ENCODE results near the gene HCN2.

The HCN2 gene

GRCh38 chr19:571566-571974 lies 18.1 kb upstream of the HCN2 start:
- Histone ChIP-seq H4K20me1 (ENCODE audit: insufficient read depth, low read length) (no peaks in the 10 kb centered on the region), H3K79me2 (ENCODE audit: insufficient read depth, low read length) (peaks cover 32% of the 10 kb centered on the region), H3K36me3 (ENCODE audit: insufficient read depth, low read length) (no peaks in the 10 kb centered on the region; the same call in 1 of the 2 replicates), H3K27me3 (ENCODE audit: insufficient read depth, low read length) (no peaks in the 10 kb centered on the region), H3K4me1 (ENCODE audit: insufficient read depth, low read length, severe bottlenecking) (peaks cover 32% of the 10 kb centered on the region), H3K4me2 (ENCODE audit: low read length) (peak overlapping the region; percentile 94), H3K27ac (ENCODE audit: low read depth, low read length, poor library complexity, severe bottlenecking) (peak overlapping the region; percentile 100), H3K9ac (ENCODE audit: low read length) (peak overlapping the region; percentile 94), H2AFZ (ENCODE audit: low read length) (no peak overlapping the region), H3F3A (ENCODE audit: insufficient read depth, low read length) (peaks cover 7% of the 10 kb centered on the region; the same call in 1 of the 2 replicates), H3K4me3 (ENCODE audit: low read depth, low read length, poor library complexity, severe bottlenecking) (peak overlapping the region; percentile 79), H3K9me3 (ENCODE audit: low read length) (no peaks in the 10 kb centered on the region), H3K9me2 (ENCODE audit: low read depth, low read length) (no peaks in the 10 kb centered on the region)
- TF ChIP-seq CTCF (IDR thresholded peaks at IDR 0.05; ENCODE audit: low read length) (no peak), EZH2 (IDR thresholded peaks at IDR 0.05; ENCODE audit: borderline replicate concordance, low read length) (no peak)

GRCh38 chr19:572140-572742 lies 17.4 kb upstream of the HCN2 start, which contains the start of gene BSG:
TSS of gene BSG (plus strand) at chr19:572596. CDS start at chr19:572635, 39 bp downstream.
- Histone ChIP-seq H3K79me2 (ENCODE audit: insufficient read depth, low read length) (peaks cover 39% of the 10 kb centered on the region), H3K27ac (ENCODE audit: low read depth, low read length, poor library complexity, severe bottlenecking) (peak within 1 kb of the TSS; percentile 100), H3K36me3 (ENCODE audit: insufficient read depth, low read length) (no peaks in the 10 kb centered on the region; the same call in 1 of the 2 replicates), H2AFZ (ENCODE audit: low read length) (no peak within 1 kb of the TSS), H3K27me3 (ENCODE audit: insufficient read depth, low read length) (no peaks in the 10 kb centered on the region), H3K4me1 (ENCODE audit: insufficient read depth, low read length, severe bottlenecking) (peaks cover 32% of the 10 kb centered on the region), H3K9me3 (ENCODE audit: low read length) (no peaks in the 10 kb centered on the region), H3K4me3 (ENCODE audit: low read depth, low read length, poor library complexity, severe bottlenecking) (peak within 1 kb of the TSS; percentile 94), H4K20me1 (ENCODE audit: insufficient read depth, low read length) (no peaks in the 10 kb centered on the region), H3K4me2 (ENCODE audit: low read length) (peak within 1 kb of the TSS; percentile 94), H3K9me2 (ENCODE audit: low read depth, low read length) (no peaks in the 10 kb centered on the region), H3K9ac (ENCODE audit: low read length) (peak within 1 kb of the TSS; percentile 96), H3F3A (ENCODE audit: insufficient read depth, low read length) (peaks cover 7% of the 10 kb centered on the region; the same call in 1 of the 2 replicates)
- TF ChIP-seq EZH2 (IDR thresholded peaks at IDR 0.05; ENCODE audit: borderline replicate concordance, low read length) (no peak), CTCF (IDR thresholded peaks at IDR 0.05; ENCODE audit: low read length) (no peak)

- Histone ChIP-seq H3K9ac (ENCODE audit: low read length) (peak overlapping the region; percentile 96), H3K4me3 (ENCODE audit: low read depth, low read length, poor library complexity, severe bottlenecking) (peak overlapping the region; percentile 94), H3K9me3 (ENCODE audit: low read length) (no peaks in the 10 kb centered on the region), H3F3A (ENCODE audit: insufficient read depth, low read length) (peaks cover 7% of the 10 kb centered on the region; the same call in 1 of the 2 replicates), H3K9me2 (ENCODE audit: low read depth, low read length) (no peaks in the 10 kb centered on the region), H4K20me1 (ENCODE audit: insufficient read depth, low read length) (no peaks in the 10 kb centered on the region), H3K79me2 (ENCODE audit: insufficient read depth, low read length) (peaks cover 39% of the 10 kb centered on the region), H3K27ac (ENCODE audit: low read depth, low read length, poor library complexity, severe bottlenecking) (peak overlapping the region; percentile 49), H3K36me3 (ENCODE audit: insufficient read depth, low read length) (peaks cover 5% of the 10 kb centered on the region; the same call in 1 of the 2 replicates), H3K4me2 (ENCODE audit: low read length) (peak overlapping the region; percentile 67), H3K4me1 (ENCODE audit: insufficient read depth, low read length, severe bottlenecking) (peaks cover 32% of the 10 kb centered on the region), H2AFZ (ENCODE audit: low read length) (no peak overlapping the region), H3K27me3 (ENCODE audit: insufficient read depth, low read length) (no peaks in the 10 kb centered on the region)
- TF ChIP-seq EZH2 (IDR thresholded peaks at IDR 0.05; ENCODE audit: borderline replicate concordance, low read length) (no peak), CTCF (IDR thresholded peaks at IDR 0.05; ENCODE audit: low read length) (no peak)
Measured at GRCh38 chr19:572743-573518, 16.8 kb upstream of the HCN2 start.

All from OCI-LY1 (cell line).